Peyer's patch (tissue), 4 donors: ENCODE data around the gene TRIO. TPM values are rescaled to one million over a fixed set of nuclear protein-coding genes. Genes with fewer than 3 reads are reported as not detected.

Experiments
- DNase-seq, 3 donors: peaks; one replicate each; pipeline ENCODE4 v3.0.0-alpha.2; 2017 to 2019
- H3K27ac ChIP-seq, 4 donors: fragments of 200-600 bp; sonication (generic); one replicate each; pipeline ENCODE4 v1.5.1; 2016 to 2019
- H3K27me3 ChIP-seq, 2 donors: fragments of 200-600 bp; sonication (generic); one replicate each; pipeline ENCODE4 v1.5.1; 2019
- H3K36me3 ChIP-seq, 3 donors: fragments of 200-600 bp; sonication (generic); one replicate each; pipeline ENCODE4 v1.5.1; 2016 to 2019
- H3K4me1 ChIP-seq, 4 donors: fragments of 200-600 bp; sonication (generic); one replicate each; pipeline ENCODE4 v1.5.1; 2016 to 2019
- H3K4me3 ChIP-seq, 4 donors: fragments of 200-600 bp; sonication (generic); 1 replicate in 3 of 4; 2 replicates in 1 of 4; pipeline ENCODE4 v1.5.1; 2016 to 2019; ENCODE audit warnings: mild to moderate bottlenecking in 1 of 4
- H3K9me3 ChIP-seq, 4 donors: fragments of 200-600 bp; sonication (generic); one replicate each; pipeline ENCODE4 v1.5.1; 2016 to 2019; ENCODE audit warnings: mild to moderate bottlenecking in 1 of 4
- CTCF ChIP-seq, 6 experiments: fragments of 450-650 bp in 4 of 6; fragments of 200-600 bp in 2 of 6; sonication (generic) in 1 of 6; IDR thresholded peaks; one replicate each; pipeline ENCODE4 v1.5.1; 2017 to 2019; ENCODE audit warnings: antibody characterized with exemption in 6 of 6, mild to moderate bottlenecking in 3 of 6, moderate library complexity in 1 of 6
- POLR2A ChIP-seq, 2 donors: fragments of 450-650 bp; IDR thresholded peaks; one replicate each; pipeline ENCODE4 v1.5.1; 2017; ENCODE audit warnings: antibody characterized with exemption in 2 of 2, mild to moderate bottlenecking in 2 of 2, moderate library complexity in 2 of 2
- total RNA-seq, 4 donors: library from RNA; depleted of rRNA; stranded (reverse); fragments of >200 nt; gene quantifications; one replicate each; pipeline ENCODE4 v1.1.0, GENCODE V29; 2016

TRIO gene
- total RNA-seq, 4 donors from 2014 or later = 171 to 456 (median 340) TPM

GRCh38 chr5:14145435-14146334 lies 2.5 kb downstream of the TRIO start:
- Histone ChIP-seq H3K27me3 (no peaks in the 10 kb centered on the region), H3K4me3 (peak overlapping the region; percentile 76 to 96 (median 85)), H3K36me3 (no peaks in the 10 kb centered on the region), H3K27ac (peak overlapping the region; percentile 86 to 97 (median 92)), H3K9me3 (no peaks in the 10 kb centered on the region), H3K4me1 (peaks cover 0 to 49% (median 21%) of the 10 kb centered on the region in 4 donors)
- no peak for DNase-seq
- no peak for TF ChIP-seq POLR2A (IDR thresholded peaks at IDR 0.05)
- no peak for TF ChIP-seq CTCF (IDR thresholded peaks at IDR 0.05)

- Histone ChIP-seq H3K9me3 (no peaks in the 10 kb centered on the region), H3K36me3 (no peaks in the 10 kb centered on the region), H3K27me3 (no peaks in the 10 kb centered on the region), H3K4me3 (peak overlapping the region in 2 of 4 donors; percentile 25 to 76), H3K4me1 (peaks cover 0 to 49% (median 21%) of the 10 kb centered on the region in 4 donors), H3K27ac (peak overlapping the region in 3 of 4 donors; percentile 86 to 97 (median 88))
- TF ChIP-seq CTCF (IDR thresholded peaks at IDR 0.05) = no peak
- TF ChIP-seq POLR2A (IDR thresholded peaks at IDR 0.05) = peak; percentile 29 to 72
- peak in 2 of 3 donors; percentile 53 to 58 for DNase-seq
Observed at GRCh38 chr5:14146725-14147124, 3.6 kb downstream of the TRIO start.

- Histone ChIP-seq H3K27ac (peak overlapping the region in 2 of 4 donors; percentile 41 to 86), H3K4me1 (peaks cover 0 to 49% (median 21%) of the 10 kb centered on the region in 4 donors), H3K36me3 (no peaks in the 10 kb centered on the region), H3K4me3 (peak overlapping the region in 1 of 4 donors; percentile 1), H3K27me3 (no peaks in the 10 kb centered on the region), H3K9me3 (no peaks in the 10 kb centered on the region)
- DNase-seq = no peak
- TF ChIP-seq CTCF (IDR thresholded peaks at IDR 0.05) (no peak), POLR2A (IDR thresholded peaks at IDR 0.05) (no peak)
Observed at GRCh38 chr5:14147210-14147609, 4.1 kb downstream of the TRIO start.

- H3K27me3 ChIP-seq = no peaks in the 10 kb centered on the region
- no peaks in the 10 kb centered on the region for H3K36me3 ChIP-seq
- peak overlapping the region in 1 of 4 donors; percentile 25 for H3K4me3 ChIP-seq
- no peak for DNase-seq
- no peaks in the 10 kb centered on the region for H3K9me3 ChIP-seq
- H3K4me1 ChIP-seq = peaks cover 0 to 57% (median 21%) of the 10 kb centered on the region in 4 donors
- TF ChIP-seq POLR2A (IDR thresholded peaks at IDR 0.05) = no peak
- TF ChIP-seq CTCF (IDR thresholded peaks at IDR 0.05) = no peak
- peak overlapping the region in 2 of 4 donors; percentile 29 to 57 for H3K27ac ChIP-seq
Observed at GRCh38 chr5:14148483-14148882, 5.3 kb downstream of the TRIO start.

GRCh38 chr5:14148890-14149671 lies 5.9 kb downstream of the TRIO start:
- peak in 2 of 3 donors; percentile 64 to 70 for DNase-seq

More at GRCh38 chr5:14148890-14149671, 5.9 kb downstream of the TRIO start:
- TF ChIP-seq CTCF (IDR thresholded peaks at IDR 0.05) (no peak), POLR2A (IDR thresholded peaks at IDR 0.05) (no peak)
- H3K27me3 ChIP-seq = no peaks in the 10 kb centered on the region
- no peaks in the 10 kb centered on the region for H3K9me3 ChIP-seq
- H3K36me3 ChIP-seq = no peaks in the 10 kb centered on the region
- H3K27ac ChIP-seq = peak overlapping the region in 2 of 4 donors; percentile 29 to 57
- H3K4me1 ChIP-seq = peaks cover 0 to 63% (median 24%) of the 10 kb centered on the region in 4 donors
- H3K4me3 ChIP-seq = peak overlapping the region in 1 of 4 donors; percentile 25
